ENCODE data around the gene CAMK1D.

GRCh38 chr10:12595936-12596576, 246.7 kb downstream of the CAMK1D start:
- TF ChIP-seq, protein P1, sequence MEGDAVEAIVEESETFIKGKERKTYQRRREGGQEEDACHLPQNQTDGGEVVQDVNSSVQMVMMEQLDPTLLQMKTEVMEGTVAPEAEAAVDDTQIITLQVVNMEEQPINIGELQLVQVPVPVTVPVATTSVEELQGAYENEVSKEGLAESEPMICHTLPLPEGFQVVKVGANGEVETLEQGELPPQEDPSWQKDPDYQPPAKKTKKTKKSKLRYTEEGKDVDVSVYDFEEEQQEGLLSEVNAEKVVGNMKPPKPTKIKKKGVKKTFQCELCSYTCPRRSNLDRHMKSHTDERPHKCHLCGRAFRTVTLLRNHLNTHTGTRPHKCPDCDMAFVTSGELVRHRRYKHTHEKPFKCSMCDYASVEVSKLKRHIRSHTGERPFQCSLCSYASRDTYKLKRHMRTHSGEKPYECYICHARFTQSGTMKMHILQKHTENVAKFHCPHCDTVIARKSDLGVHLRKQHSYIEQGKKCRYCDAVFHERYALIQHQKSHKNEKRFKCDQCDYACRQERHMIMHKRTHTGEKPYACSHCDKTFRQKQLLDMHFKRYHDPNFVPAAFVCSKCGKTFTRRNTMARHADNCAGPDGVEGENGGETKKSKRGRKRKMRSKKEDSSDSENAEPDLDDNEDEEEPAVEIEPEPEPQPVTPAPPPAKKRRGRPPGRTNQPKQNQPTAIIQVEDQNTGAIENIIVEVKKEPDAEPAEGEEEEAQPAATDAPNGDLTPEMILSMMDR (IDR thresholded peaks at IDR 0.05; ENCODE audit: poor library complexity) = no peak
- TF ChIP-seq EZH2 (IDR thresholded peaks at IDR 0.05; ENCODE audit: borderline replicate concordance) = no peak

Data from hepatocyte (in vitro differentiated cells).